ENCODE measurements around the gene UNC45B.

The UNC45B gene

DNA sequence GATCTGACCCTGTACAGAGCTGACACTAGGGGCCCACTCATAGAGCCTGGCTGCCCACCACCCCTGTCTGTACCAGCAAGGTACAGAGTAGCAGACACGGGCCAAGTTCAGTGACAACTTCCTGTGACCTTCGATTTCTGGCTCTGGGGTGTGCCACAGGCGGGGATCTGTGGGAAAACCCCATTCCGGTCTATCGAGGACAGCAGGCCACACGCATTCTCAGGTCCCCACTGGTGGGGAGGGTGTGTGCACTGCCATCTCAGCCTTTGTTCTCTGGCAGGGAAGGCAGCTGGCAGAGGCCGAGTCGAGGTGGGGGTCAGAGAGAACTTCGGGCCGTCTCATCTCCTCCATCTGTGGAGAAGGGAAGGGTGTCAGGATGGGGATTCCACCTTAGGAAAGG, 15.5 kb upstream of the UNC45B start:
- no peak overlapping the region for H2AFZ ChIP-seq (ENCODE audit: low read length)

GRCh38 chr17:35132816-35133550, 14.6 kb upstream of the UNC45B start:
- Histone ChIP-seq H2AFZ (ENCODE audit: low read length) (no peak overlapping the region), H3K4me2 (ENCODE audit: insufficient read depth, low read length, poor library complexity, severe bottlenecking) (no peak overlapping the region), H2BK12ac (ENCODE audit: low read length) (no peak overlapping the region), H3K4me3 (ENCODE audit: low read length in 2 of 2) (peak overlapping the region in 1 of 2 donors; percentile 30), H2BK15ac (ENCODE audit: low read length) (no peak overlapping the region), H3K14ac (ENCODE audit: low read length) (no peak overlapping the region), H3K36me3 (replicated peaks in 1 of 2; ENCODE audit: control insufficient read depth in 2 of 2, insufficient read depth in 2 of 2, low read length in 2 of 2) (peaks cover 62 to 83% of the 10 kb centered on the region in 2 donors), H3K23ac (ENCODE audit: low read depth, low read length, poor library complexity) (no peak overlapping the region), H3K18ac (ENCODE audit: low read length) (no peak overlapping the region), H2BK5ac (ENCODE audit: low read length) (no peak overlapping the region), H2BK120ac (ENCODE audit: low read depth, low read length) (no peak overlapping the region), H3K27ac (replicated peaks; ENCODE audit: low read length) (no peak overlapping the region), H4K8ac (ENCODE audit: low read depth, low read length) (no peak overlapping the region), H3K27me3 (ENCODE audit: control insufficient read depth in 3 of 3, insufficient read depth in 3 of 3, low read depth in 1 of 3, low read length in 3 of 3) (no peaks in the 10 kb centered on the region), H3K4me1 (ENCODE audit: control insufficient read depth in 2 of 2, insufficient read depth in 1 of 2, low read depth in 1 of 2, low read length in 2 of 2) (no peaks in the 10 kb centered on the region), H2AK5ac (ENCODE audit: low read depth, low read length) (no peak overlapping the region), H4K91ac (ENCODE audit: low read depth, low read length, poor library complexity) (no peak overlapping the region), H3K4ac (ENCODE audit: low read length) (no peak overlapping the region), H3K9me3 (replicated peaks in 1 of 2; ENCODE audit: control insufficient read depth in 2 of 2, insufficient read depth in 1 of 2, low read depth in 1 of 2, low read length in 2 of 2) (peaks cover 5 to 10% of the 10 kb centered on the region in 2 donors), H3K9ac (ENCODE audit: low read depth, low read length, poor library complexity) (no peak overlapping the region), H3K79me1 (ENCODE audit: low read depth, low read length) (no peaks in the 10 kb centered on the region)
- no peak for DNase-seq (ENCODE audit: low spot score)
- WGBS, 2 donors (ENCODE audit: extremely low coverage in 2 of 2, insufficient read length in 2 of 2, insufficient replicate concordance in 1 of 2) = no CpG with 5 or more reads among the region's 22 CpGs

More for the DNA sequence above, 15.5 kb upstream of the UNC45B start:
- Histone ChIP-seq H3K4me2 (ENCODE audit: insufficient read depth, low read length, poor library complexity, severe bottlenecking) (no peak overlapping the region), H2BK5ac (ENCODE audit: low read length) (no peak overlapping the region), H3K36me3 (replicated peaks in 1 of 2; ENCODE audit: control insufficient read depth in 2 of 2, insufficient read depth in 2 of 2, low read length in 2 of 2) (peaks cover 54 to 74% of the 10 kb centered on the region in 2 donors), H4K91ac (ENCODE audit: low read depth, low read length, poor library complexity) (no peak overlapping the region), H2BK120ac (ENCODE audit: low read depth, low read length) (no peak overlapping the region), H3K9ac (ENCODE audit: low read depth, low read length, poor library complexity) (no peak overlapping the region), H3K4me1 (ENCODE audit: control insufficient read depth in 2 of 2, insufficient read depth in 1 of 2, low read depth in 1 of 2, low read length in 2 of 2) (no peaks in the 10 kb centered on the region), H3K18ac (ENCODE audit: low read length) (no peak overlapping the region), H4K8ac (ENCODE audit: low read depth, low read length) (no peak overlapping the region), H3K27ac (replicated peaks; ENCODE audit: low read length) (no peak overlapping the region), H3K4ac (ENCODE audit: low read length) (no peak overlapping the region), H2BK12ac (ENCODE audit: low read length) (no peak overlapping the region), H3K14ac (ENCODE audit: low read length) (no peak overlapping the region), H3K23ac (ENCODE audit: low read depth, low read length, poor library complexity) (no peak overlapping the region), H3K9me3 (replicated peaks in 1 of 2; ENCODE audit: control insufficient read depth in 2 of 2, insufficient read depth in 1 of 2, low read depth in 1 of 2, low read length in 2 of 2) (peaks cover 5 to 10% of the 10 kb centered on the region in 2 donors), H2AK5ac (ENCODE audit: low read depth, low read length) (no peak overlapping the region), H3K27me3 (ENCODE audit: control insufficient read depth in 3 of 3, insufficient read depth in 3 of 3, low read depth in 1 of 3, low read length in 3 of 3) (no peaks in the 10 kb centered on the region), H2BK15ac (ENCODE audit: low read length) (no peak overlapping the region), H3K79me1 (ENCODE audit: low read depth, low read length) (no peaks in the 10 kb centered on the region), H3K4me3 (ENCODE audit: low read length in 2 of 2) (no peak overlapping the region)
- WGBS, 2 donors (ENCODE audit: extremely low coverage in 2 of 2, insufficient read length in 2 of 2, insufficient replicate concordance in 1 of 2) = no CpG with 5 or more reads among the region's 10 CpGs
- no peak for DNase-seq (ENCODE audit: low spot score)

- H2BK12ac ChIP-seq (ENCODE audit: low read length) = no peak overlapping the region
- no peak overlapping the region for H3K4ac ChIP-seq (ENCODE audit: low read length)
- no peak overlapping the region for H3K9ac ChIP-seq (ENCODE audit: low read depth, low read length, poor library complexity)
- H2AFZ ChIP-seq (ENCODE audit: low read length) = no peak overlapping the region
- no peak overlapping the region for H2BK5ac ChIP-seq (ENCODE audit: low read length)
- no peak overlapping the region for H3K18ac ChIP-seq (ENCODE audit: low read length)
- H2BK15ac ChIP-seq (ENCODE audit: low read length) = no peak overlapping the region
- no peak overlapping the region for H3K14ac ChIP-seq (ENCODE audit: low read length)
- no peak for DNase-seq (ENCODE audit: low spot score)
- H3K4me1 ChIP-seq (ENCODE audit: control insufficient read depth in 2 of 2, insufficient read depth in 1 of 2, low read depth in 1 of 2, low read length in 2 of 2) = no peaks in the 10 kb centered on the region
- no peak overlapping the region for H2AK5ac ChIP-seq (ENCODE audit: low read depth, low read length)
- H3K36me3 ChIP-seq (replicated peaks in 1 of 2; ENCODE audit: control insufficient read depth in 2 of 2, insufficient read depth in 2 of 2, low read length in 2 of 2) = peaks cover 69 to 99% of the 10 kb centered on the region in 2 donors
- no peak overlapping the region for H3K4me3 ChIP-seq (ENCODE audit: low read length in 2 of 2)
- H3K27me3 ChIP-seq (ENCODE audit: control insufficient read depth in 3 of 3, insufficient read depth in 3 of 3, low read depth in 1 of 3, low read length in 3 of 3) = no peaks in the 10 kb centered on the region
- no peak overlapping the region for H4K91ac ChIP-seq (ENCODE audit: low read depth, low read length, poor library complexity)
- no peak overlapping the region for H3K4me2 ChIP-seq (ENCODE audit: insufficient read depth, low read length, poor library complexity, severe bottlenecking)
- H3K27ac ChIP-seq (replicated peaks; ENCODE audit: low read length) = no peak overlapping the region
- H4K8ac ChIP-seq (ENCODE audit: low read depth, low read length) = no peak overlapping the region
- no peaks in the 10 kb centered on the region for H3K9me3 ChIP-seq (replicated peaks in 1 of 2; ENCODE audit: control insufficient read depth in 2 of 2, insufficient read depth in 1 of 2, low read depth in 1 of 2, low read length in 2 of 2)
- no peak overlapping the region for H2BK120ac ChIP-seq (ENCODE audit: low read depth, low read length)
- no peaks in the 10 kb centered on the region for H3K79me1 ChIP-seq (ENCODE audit: low read depth, low read length)
- no peak overlapping the region for H3K23ac ChIP-seq (ENCODE audit: low read depth, low read length, poor library complexity)
- WGBS, 2 donors (ENCODE audit: extremely low coverage in 2 of 2, insufficient read length in 2 of 2, insufficient replicate concordance in 1 of 2) = no CpG with 5 or more reads among the region's 6 CpGs
Measured at GRCh38 chr17:35135322-35135721, 12.3 kb upstream of the UNC45B start.

DNA sequence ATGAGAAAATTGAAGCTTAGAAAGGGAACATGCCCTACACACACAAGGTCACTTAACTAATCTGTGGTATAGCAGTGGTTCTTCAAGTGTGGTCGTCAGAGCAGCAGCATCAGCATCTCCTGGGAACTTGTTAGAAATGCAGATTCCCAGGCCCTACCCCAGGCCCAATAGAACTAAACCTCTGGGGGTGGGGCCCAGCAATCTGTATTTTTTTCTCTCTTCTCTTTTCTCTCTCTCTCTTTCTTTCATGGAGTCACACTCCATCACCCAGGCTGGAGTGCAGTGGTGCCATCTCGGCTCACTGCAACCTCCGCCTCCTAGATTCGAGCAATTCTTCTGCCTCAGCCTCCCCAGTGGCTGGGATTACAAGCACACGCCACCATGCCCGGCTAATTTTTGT, 9.4 kb upstream of the UNC45B start:
- Histone ChIP-seq H2BK15ac (ENCODE audit: low read length) (no peak overlapping the region), H2AFZ (ENCODE audit: low read length) (no peak overlapping the region), H2BK12ac (ENCODE audit: low read length) (no peak overlapping the region), H3K4ac (ENCODE audit: low read length) (no peak overlapping the region), H3K27ac (replicated peaks; ENCODE audit: low read length) (no peak overlapping the region), H3K9ac (ENCODE audit: low read depth, low read length, poor library complexity) (no peak overlapping the region), H3K9me3 (replicated peaks in 1 of 2; ENCODE audit: control insufficient read depth in 2 of 2, insufficient read depth in 1 of 2, low read depth in 1 of 2, low read length in 2 of 2) (no peaks in the 10 kb centered on the region), H3K18ac (ENCODE audit: low read length) (no peak overlapping the region), H3K14ac (ENCODE audit: low read length) (no peak overlapping the region), H3K23ac (ENCODE audit: low read depth, low read length, poor library complexity) (no peak overlapping the region), H4K8ac (ENCODE audit: low read depth, low read length) (no peak overlapping the region), H4K91ac (ENCODE audit: low read depth, low read length, poor library complexity) (no peak overlapping the region), H3K4me2 (ENCODE audit: insufficient read depth, low read length, poor library complexity, severe bottlenecking) (no peak overlapping the region), H2AK5ac (ENCODE audit: low read depth, low read length) (no peak overlapping the region), H2BK5ac (ENCODE audit: low read length) (no peak overlapping the region), H3K79me1 (ENCODE audit: low read depth, low read length) (no peaks in the 10 kb centered on the region), H2BK120ac (ENCODE audit: low read depth, low read length) (no peak overlapping the region), H3K27me3 (ENCODE audit: control insufficient read depth in 3 of 3, insufficient read depth in 3 of 3, low read depth in 1 of 3, low read length in 3 of 3) (no peaks in the 10 kb centered on the region), H3K4me1 (ENCODE audit: control insufficient read depth in 2 of 2, insufficient read depth in 1 of 2, low read depth in 1 of 2, low read length in 2 of 2) (no peaks in the 10 kb centered on the region), H3K36me3 (replicated peaks in 1 of 2; ENCODE audit: control insufficient read depth in 2 of 2, insufficient read depth in 2 of 2, low read length in 2 of 2) (peaks cover 52 to 70% of the 10 kb centered on the region in 2 donors), H3K4me3 (ENCODE audit: low read length in 2 of 2) (no peak overlapping the region)
- DNase-seq (ENCODE audit: low spot score) = no peak
- WGBS, 2 donors (ENCODE audit: extremely low coverage in 2 of 2, insufficient read length in 2 of 2, insufficient replicate concordance in 1 of 2) = no CpG with 5 or more reads among the region's 6 CpGs

Data from neuronal stem cell (in vitro differentiated cells).